ENCODE results near the gene CDR2L. TPM values are rescaled to one million over a fixed set of nuclear protein-coding genes. Genes with fewer than 3 reads are reported as not detected.

CDR2L gene
- total RNA-seq, 1 donor from 2014 or later: 20.1 TPM

Other genes with a start within 250 kb of the CDR2L start
- 10.1 TPM for gene NHERF1, start 239.0 kb upstream of the CDR2L start, total RNA-seq
- 27.6 TPM for gene NAT9, start 211.3 kb upstream of the CDR2L start, total RNA-seq
- 0.70 TPM for gene GRIN2C, start 127.7 kb upstream of the CDR2L start, total RNA-seq
- 3.9 TPM for gene FDXR, start 114.6 kb upstream of the CDR2L start, total RNA-seq
- gene FADS6, start 94.0 kb upstream of the CDR2L start, total RNA-seq: not detected
- gene USH1G, start 64.4 kb upstream of the CDR2L start, total RNA-seq: not detected
- gene OTOP2, start 63.4 kb upstream of the CDR2L start, total RNA-seq: not detected
- gene OTOP3, start 51.7 kb upstream of the CDR2L start, total RNA-seq: not detected
- 9.0 TPM for gene HID1, start 14.9 kb upstream of the CDR2L start, total RNA-seq
- 39.3 TPM for gene MRPL58, start 25.0 kb downstream of the CDR2L start, total RNA-seq
- 616 TPM for gene ATP5PD, start 59.3 kb downstream of the CDR2L start, total RNA-seq
- gene KCTD2, start 59.6 kb downstream of the CDR2L start, total RNA-seq: 43.2 TPM
- gene SLC16A5, start 100.3 kb downstream of the CDR2L start, total RNA-seq: 22.7 TPM
- gene ARMC7, start 122.3 kb downstream of the CDR2L start, total RNA-seq: 8.0 TPM
- 27.7 TPM for gene NT5C, start 144.1 kb downstream of the CDR2L start, total RNA-seq
- 15.2 TPM for gene JPT1, start 166.9 kb downstream of the CDR2L start, total RNA-seq
- 214 TPM for gene SUMO2, start 195.3 kb downstream of the CDR2L start, total RNA-seq
- 26.3 TPM for gene NUP85, start 218.0 kb downstream of the CDR2L start, total RNA-seq